GM18526 (cell line): ENCODE measurements around the gene ALPL.

Source experiments
- POLR2A ChIP-seq: IDR thresholded peaks from 3 replicates; pipeline ENCODE4 v1.6.1; 2011; ENCODE audit not compliant: insufficient read length; ENCODE audit errors: extremely low read depth

ALPL gene

DNA sequence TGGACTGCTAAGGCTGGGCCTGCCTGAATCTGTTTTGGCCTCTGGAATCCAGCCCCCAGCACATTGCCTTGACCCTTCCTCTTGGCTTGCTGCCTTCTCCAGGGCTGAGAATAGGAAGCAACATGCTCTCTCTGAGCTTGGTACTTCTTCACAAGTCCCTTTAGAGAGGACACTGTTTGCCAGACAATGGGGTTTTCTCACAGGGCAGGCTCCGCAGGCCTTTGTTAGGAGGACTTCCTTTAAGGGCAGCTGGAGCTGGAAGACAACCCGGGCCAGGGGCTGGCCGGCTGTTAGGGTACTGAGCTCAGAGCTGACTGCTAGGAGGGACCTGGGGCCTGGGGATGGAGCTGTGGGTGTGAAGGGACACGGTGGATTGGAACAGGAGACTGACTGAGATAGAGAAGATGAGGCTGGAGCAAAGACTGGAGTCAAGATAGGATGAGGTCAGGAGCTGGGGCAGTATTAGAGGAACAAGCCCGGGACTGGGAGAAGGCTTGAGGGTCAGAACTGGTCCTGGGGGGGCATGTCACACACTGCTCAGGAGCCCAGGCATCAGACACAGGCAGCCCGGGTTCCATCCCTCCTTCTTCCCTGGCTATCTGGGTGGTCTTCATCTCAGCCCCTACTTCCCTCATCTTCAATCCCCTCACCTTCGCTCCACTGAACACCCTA, 5.4 kb upstream of the ALPL start:
- no peak for TF ChIP-seq POLR2A

DNA sequence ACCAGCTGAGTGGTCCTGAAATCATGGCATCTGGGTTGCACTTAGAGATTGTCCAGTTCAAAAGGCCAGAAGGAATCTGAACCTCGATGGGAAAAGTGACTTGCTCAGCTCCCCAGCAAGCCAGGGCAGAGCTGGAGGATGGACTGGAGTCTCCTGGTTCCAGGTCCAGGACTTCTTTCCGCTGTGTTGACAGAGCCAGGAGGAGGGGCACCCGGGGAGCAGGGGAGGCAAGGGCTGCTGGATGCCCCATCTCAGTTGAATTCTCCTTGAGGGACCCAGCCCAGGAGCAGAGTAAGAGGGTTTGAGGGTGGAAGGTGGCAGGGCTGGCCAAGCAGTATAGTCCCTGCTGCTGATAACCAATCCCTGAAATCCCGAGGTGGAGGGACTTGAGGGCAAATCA, 2.4 kb upstream of the ALPL start:
- no peak for TF ChIP-seq POLR2A

DNA sequence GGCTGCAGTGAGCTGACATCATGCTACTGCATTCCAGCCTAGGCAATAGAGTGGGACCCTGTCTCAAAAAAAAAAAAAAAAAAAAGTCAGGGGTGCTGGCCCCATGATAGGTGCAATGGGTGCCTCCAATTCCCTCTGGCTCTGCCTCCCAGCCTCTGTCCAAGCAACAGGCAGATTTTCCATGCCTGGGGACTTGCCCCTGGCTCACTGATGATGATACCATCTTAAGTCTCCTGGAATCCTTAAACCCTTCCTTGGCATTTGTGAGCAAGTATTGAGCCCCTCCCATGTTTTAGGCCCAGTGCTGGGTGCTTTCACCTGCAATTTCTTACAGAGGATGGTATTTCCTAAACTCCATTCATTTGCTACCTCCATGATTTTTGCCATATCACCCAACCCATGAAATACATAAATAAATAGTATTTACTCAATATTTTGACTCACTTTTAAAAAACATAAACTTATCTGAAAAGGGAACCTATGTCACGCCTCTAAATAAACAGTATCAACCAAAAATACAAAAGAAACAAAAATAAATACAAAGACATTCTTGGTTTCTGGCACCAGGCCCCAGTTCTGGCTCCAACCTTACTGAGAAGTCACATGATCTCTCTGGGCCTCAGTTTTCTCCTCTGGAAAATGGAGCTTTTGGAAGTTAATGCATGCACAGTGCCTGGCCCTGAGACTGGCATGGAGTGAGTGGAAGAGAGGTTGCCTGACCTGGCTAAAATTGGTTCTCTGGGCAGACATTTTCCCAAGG, 1.5 kb upstream of the ALPL start:
- no peak for TF ChIP-seq POLR2A

DNA sequence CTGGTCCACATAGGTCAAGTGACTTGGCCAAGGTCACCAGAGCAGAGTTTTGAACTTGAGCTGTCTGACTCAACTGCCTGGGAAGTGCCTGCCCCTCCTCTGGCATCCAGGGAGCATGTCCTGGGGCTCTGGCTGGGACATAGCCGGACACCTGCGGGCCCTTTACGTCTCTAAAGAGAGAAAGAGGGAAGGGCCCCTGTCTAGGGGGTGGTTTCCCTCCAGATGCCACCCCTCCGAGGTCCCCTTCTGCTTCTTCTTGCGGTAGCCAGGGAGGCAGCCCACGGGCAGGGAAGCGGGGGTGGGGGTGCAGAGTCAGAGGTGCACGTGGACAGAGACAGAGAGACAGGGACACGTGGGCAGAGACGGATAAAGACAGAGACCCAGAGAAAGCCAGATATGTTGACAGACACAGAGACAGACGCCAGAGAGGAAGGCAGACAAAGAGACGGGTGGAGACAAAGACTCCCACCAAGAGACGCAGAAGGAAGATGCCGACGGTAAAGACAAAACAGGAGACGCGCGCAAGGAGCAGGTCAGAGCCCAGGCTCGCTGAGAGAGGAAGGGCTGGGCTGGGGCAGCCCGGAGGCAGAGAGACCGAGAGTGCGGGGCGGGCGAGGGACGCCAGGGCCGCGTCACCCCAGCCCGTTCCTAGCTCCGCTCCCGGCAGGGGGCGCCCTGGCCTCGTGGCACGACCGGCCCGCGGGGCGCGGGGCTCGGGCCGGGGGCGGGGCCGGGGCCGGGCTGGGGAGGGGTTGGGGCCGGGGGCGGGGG, 458 bp upstream of the ALPL start:
- TF ChIP-seq POLR2A = no peak

DNA sequence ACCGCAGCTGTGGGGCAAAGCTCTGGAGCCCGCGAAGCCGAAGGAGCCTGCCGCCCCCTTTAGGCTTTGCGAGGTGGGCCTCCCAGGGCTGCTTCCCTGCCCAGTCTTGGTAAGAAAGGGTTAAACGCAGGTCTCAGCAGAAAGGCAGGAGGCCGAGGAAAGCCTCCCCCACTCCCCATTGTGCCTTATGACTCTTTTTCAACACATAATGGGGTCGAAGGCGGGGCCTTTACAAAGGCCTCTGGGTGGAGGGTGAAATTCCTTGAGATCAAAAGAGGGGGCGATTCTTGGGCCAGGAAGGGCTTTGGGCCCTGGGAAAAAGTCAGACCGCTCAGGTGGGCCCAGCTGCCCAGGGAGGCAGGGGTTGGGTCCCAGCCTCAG, 880 bp downstream of the ALPL start:
- TF ChIP-seq POLR2A = no peak

DNA sequence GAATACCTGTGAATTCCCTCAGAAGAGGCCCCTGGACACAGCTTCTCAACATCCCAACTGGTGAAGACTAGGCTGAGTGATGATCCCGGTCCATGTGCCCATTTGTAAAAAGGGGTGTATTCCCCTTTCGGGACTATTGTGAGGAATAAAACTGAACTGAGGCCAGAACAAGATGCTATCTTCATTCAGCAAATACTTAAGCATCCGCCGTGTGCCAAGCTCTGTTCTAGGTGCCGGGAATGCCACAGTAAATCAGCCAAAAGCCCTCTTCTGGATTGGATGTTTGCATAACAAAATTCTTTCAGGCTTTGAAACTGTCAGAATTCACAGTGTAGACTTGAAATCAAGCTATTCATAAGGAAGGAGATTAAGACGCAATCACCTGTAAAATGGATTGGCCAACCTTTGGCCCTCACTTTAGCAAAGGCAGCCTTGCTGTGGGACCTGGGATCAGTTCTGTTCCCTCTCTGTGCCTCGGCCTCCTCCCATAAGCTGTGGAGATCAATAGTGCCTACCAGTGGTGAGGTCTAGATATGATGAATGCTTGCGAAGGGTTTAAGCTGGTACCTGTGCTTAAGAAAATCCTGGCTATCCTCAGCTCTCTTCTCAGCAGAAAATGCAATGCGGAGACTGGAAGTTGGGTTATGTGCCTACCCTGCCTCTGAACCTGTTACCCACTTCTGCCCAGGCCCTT, 1.8 kb downstream of the ALPL start:
- no peak for TF ChIP-seq POLR2A

DNA sequence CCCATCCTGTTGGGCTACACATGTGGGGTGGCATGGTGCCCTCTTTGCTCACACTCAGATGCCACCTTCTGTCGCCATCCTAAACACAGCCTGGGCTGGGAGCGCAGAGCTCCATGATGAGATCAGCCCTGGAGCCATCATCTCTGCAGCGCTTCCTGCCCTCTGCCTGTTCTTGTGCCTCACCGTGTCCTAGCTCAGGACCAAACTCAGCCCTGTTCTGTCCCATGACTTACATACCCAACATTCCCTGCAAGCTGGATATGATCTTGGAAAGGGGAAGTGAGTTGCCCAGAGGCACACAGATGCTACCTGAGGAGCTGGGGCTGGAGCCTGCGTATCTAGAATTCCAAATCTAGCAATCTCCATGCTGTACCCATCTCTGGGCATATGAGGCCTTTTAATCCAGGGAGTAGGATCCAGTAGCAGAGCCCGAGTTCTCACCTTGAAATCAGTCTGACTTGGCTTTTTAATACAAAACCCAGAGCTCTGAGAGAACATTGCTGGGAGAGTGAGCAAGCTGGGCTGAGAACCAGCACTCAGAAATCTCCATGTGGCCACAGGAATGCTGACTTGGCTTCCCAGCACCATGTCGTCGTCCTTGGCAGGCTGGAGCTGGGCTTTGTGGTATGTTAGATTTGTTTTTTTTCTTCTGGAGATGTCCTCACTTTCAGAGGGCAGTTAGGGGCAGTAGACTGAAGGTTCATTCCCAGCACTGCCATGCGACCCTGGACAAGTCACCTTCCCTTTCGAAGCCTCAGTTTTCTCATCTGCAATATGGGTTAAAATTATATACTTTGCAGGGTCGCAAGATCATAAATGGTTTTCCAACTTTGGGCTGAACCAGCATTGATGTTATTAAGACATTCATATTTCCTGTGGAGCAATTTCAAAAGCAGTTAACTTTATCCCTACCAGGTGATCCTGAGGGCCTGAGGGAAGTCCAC, 2.6 kb downstream of the ALPL start:
- no peak for TF ChIP-seq POLR2A

DNA sequence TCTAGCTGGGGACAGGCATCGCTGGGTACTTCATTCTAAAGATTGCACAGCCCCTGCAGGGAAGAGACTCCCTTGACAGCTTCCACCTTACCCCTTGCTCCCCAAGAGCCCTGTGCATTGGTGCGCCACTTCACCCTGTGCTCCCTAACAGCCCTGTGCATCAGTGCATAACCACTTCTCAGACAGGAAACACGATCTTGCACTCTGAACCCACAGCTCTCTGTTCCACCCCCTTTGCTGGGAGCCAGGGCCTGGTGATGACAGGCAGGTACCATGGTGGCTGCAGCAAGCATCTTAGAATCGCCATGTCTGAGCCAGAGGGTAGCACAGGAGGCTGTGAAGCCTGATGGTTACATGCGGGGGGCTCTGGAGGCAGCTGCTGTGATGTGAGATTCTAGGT, 5.0 kb downstream of the ALPL start:
- TF ChIP-seq POLR2A = no peak

GRCh38 chr1:21517161-21517589, 8.0 kb downstream of the ALPL start:
- TF ChIP-seq POLR2A = no peak

- TF ChIP-seq POLR2A = no peak
These were observed 8.6 kb downstream of the ALPL start for GRCh38 chr1:21517660-21518480.

DNA sequence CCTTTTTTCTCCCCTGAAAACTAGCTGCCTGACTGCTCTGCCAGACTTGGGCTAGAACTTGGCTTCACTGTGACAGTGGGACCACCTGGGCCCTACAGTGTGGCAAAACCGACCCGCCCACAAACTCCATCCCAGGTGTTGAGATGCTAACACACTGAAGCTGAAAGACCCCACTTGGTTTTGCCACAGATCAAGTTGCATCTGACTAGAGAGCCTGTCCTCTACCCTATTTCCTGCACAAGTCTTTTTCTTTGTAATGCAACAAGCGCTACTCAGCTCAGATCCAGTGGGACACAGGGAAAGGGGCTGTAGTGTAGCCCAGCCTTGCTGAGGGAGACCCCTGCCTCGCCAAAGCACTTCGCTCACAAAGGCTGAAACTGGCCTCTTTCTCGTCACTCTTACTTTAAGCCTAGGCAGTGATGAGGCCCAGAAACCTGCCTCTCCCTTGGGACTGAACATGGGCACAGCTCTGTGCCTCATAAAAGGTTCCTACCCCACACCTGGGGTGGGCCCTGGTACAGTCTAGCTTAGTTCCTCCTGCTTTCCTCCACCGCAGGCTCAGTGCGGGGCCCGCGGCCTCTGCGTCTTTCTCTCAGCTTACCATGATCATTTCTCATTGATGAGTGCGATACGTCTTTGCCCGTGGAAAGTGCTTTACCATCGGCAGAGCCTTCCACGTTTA, 9.7 kb downstream of the ALPL start:
- no peak for TF ChIP-seq POLR2A

DNA sequence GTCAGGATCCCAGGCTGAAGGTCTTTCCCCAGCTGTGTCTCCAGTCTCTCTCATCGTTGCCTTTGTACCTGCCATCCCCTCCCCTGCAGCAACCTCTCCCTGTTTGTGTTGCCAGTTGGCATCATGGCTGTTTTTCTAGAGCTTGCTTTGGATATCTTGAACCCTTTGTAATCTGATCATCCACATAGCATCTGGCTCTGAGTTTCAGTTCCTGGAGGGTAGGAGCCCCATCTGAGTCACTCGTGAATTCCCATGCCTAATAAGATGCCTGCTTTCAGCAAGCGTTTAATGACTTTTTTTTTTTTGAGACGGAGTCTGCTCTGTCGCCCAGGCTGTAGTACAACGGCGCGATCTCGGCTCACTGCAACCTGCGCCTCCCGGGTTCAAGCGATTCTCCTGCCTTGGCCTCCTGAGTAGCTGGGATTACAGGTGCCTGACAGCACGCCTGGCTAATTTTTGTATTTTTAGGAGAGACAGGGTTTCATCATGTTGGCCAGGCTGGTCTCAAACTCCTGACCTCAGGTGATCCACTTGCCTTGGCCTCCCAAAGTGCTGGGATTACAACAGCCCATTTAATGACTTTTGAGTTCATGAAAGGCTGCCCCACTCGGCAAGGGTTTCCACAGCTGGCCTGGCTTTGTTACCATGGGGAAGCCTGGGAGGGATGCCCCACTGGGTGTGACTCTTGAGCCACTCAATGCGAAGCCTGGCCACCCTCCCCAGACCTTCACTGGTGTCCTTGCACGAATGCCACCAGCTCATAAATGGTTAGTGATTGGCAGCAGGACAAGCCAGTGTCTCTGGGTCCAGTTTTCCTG, 11.9 kb downstream of the ALPL start:
- no peak for TF ChIP-seq POLR2A
